ENCODE measurements around the gene SNURF.
"Not testable (repeated sequence)": the region's sequence is repeated elsewhere in the genome, so short reads cannot be mapped to it uniquely, and the experiment has no call there.

Gene SNURF

DNA sequence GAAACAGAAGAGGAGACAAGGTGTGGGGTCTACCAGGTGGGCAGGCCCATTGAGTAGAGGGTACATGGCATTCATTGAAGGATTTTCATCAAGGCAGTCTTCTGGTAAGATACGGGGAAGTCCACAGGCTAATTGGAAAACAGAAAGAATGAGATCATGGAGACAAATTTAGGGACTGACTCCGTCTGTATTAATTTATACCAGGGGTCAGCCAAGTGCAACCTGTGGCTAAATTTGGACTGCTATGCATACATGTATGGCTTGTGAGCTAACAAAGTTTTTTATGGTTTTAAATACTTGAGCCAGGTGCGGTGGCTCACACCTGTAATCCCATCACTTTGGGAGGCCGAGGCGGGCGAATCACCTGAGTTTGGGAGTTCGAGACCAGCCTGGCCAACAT lies 21.1 kb upstream of the SNURF start:
- TF ChIP-seq, protein P1, sequence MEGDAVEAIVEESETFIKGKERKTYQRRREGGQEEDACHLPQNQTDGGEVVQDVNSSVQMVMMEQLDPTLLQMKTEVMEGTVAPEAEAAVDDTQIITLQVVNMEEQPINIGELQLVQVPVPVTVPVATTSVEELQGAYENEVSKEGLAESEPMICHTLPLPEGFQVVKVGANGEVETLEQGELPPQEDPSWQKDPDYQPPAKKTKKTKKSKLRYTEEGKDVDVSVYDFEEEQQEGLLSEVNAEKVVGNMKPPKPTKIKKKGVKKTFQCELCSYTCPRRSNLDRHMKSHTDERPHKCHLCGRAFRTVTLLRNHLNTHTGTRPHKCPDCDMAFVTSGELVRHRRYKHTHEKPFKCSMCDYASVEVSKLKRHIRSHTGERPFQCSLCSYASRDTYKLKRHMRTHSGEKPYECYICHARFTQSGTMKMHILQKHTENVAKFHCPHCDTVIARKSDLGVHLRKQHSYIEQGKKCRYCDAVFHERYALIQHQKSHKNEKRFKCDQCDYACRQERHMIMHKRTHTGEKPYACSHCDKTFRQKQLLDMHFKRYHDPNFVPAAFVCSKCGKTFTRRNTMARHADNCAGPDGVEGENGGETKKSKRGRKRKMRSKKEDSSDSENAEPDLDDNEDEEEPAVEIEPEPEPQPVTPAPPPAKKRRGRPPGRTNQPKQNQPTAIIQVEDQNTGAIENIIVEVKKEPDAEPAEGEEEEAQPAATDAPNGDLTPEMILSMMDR (conservative IDR thresholded peaks at IDR 0.05; ENCODE audit: control insufficient read depth, insufficient read depth, low read depth, low read length): no peak
- no peak overlapping the region for H3K4me3 ChIP-seq (ENCODE audit: control insufficient read depth, low read depth, low read length)
- DNase-seq (ENCODE audit: low read depth): no peak

DNA sequence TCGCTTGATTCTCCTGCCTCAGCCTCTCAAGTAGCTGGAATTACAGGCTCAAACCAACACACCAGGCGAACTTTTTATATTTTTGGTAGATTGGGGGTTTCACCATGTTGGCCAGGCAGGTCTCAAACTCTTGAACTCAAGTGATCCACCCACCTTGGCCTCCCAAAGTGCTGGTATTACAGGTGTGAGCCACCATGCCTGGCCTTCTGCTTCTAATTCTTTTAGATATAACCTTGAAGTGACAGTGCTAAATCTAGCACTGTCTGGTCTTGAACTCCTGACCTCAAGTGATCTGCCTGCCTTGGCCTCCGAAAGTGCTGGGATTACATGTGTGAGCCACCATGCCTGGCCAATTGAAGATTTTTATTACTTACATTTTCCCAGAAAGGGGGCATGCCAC lies 16.6 kb upstream of the SNURF start:
- DNase-seq (ENCODE audit: low read depth); H3K4me3 ChIP-seq (ENCODE audit: control insufficient read depth, low read depth, low read length): not testable (repeated sequence)

DNA sequence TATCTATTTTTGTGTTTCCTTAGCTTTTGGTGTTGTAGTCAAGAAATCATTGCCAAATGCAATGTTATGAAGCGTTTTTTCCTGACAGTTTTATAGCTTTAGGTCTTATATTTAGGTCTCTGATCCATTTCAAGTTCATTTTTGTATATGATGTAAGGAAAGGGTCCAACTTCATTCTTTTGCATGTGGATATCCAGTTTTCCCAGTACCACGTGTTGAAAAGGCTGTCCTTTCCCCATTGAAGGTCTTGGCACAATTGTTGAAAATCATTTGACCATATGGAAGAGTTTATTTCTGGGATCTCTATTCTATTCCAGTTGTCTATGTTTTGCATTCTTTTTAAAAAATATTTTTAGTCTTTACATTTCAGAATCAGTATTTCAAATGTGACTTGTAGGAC lies 14.6 kb upstream of the SNURF start:
- no peak overlapping the region for H3K4me3 ChIP-seq (ENCODE audit: control insufficient read depth, low read depth, low read length)
- TF ChIP-seq, protein P1 (conservative IDR thresholded peaks at IDR 0.05; ENCODE audit: control insufficient read depth, insufficient read depth, low read depth, low read length): no peak
- no peak for DNase-seq (ENCODE audit: low read depth)

DNA sequence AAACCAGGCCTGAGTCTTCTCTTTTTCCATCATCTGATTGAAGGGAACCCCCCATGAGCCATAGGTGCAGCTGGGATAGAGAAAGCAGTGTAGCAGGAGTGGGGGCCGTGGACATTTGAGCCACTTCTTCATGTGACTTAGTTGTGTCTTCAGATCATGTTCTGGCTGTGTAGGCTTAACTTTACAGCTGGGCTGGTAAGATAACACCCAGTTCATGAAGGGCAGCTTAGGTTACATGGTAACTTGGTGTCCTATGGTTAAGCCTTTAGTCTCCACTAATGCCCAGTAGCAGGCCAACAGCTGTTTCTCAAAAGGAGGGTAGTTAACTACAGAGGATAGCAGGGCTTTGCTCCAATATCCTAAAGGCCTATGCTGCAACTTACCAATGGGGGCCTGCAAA lies 11.4 kb upstream of the SNURF start:
- TF ChIP-seq, protein P1 (conservative IDR thresholded peaks at IDR 0.05; ENCODE audit: control insufficient read depth, insufficient read depth, low read depth, low read length): no peak
- no peak for DNase-seq (ENCODE audit: low read depth)
- H3K4me3 ChIP-seq (ENCODE audit: control insufficient read depth, low read depth, low read length): no peak overlapping the region

DNA sequence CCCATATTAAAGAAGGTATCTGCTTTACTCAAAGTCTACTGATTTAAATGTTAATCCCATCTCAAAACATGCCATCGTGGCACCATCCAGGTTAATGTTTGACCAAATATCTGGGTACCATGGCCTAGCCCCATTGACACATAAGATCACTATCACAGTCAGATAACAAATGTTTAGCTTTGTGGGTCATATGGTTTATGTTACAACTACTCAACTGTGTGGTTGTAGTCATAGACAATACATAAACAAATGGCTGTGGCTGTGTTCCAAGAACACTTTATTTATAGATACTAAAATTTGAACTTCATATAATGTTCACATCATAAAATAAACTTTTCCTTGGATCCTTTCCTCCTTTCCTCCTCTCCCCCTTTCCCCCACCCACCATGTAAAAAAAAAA lies 9.8 kb upstream of the SNURF start:
- TF ChIP-seq, protein P1 (conservative IDR thresholded peaks at IDR 0.05; ENCODE audit: control insufficient read depth, insufficient read depth, low read depth, low read length): no peak
- no peak for DNase-seq (ENCODE audit: low read depth)
- no peak overlapping the region for H3K4me3 ChIP-seq (ENCODE audit: control insufficient read depth, low read depth, low read length)

DNA sequence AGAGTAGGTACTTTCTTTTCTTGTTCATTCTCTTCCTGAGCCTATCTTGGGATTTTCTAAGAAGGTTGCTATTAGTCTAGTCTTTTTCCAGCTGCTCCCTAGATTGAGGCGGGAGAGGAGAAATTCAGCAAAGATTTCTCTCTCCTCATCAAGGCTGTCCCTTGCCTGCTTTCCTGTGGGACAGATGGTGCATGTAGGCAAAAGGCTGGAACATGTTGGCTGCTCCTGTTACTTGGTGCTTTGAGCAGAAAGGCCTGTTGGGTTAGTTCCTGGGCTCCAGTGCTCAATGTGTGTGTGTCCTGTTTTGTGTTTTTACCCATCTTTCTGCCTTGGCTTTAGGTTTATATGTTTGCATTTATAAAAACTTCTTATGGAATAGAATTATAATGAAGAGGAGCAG lies 9.1 kb upstream of the SNURF start:
- TF ChIP-seq, protein P1 (conservative IDR thresholded peaks at IDR 0.05; ENCODE audit: control insufficient read depth, insufficient read depth, low read depth, low read length): no peak
- H3K4me3 ChIP-seq (ENCODE audit: control insufficient read depth, low read depth, low read length): no peak overlapping the region
- DNase-seq (ENCODE audit: low read depth): no peak

DNA sequence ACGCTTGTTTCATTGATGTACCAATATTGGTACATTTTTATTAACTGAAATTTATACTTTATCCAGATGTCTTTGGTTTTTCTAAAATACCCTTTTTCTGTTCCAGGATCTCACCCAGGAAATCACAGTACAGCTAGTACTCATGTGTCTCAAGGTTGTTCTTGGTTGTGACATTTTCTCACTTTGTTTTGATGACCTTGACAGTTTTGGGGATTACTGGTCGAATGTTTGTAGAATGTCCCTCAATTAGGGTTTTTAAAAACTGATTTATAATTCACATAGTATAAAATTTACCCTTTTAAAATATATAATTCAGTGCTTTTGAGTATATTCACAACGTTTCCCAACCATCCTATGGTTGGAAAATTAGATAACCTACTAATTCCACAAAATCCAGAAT lies 6.3 kb upstream of the SNURF start:
- no peak for DNase-seq (ENCODE audit: low read depth)
- no peak overlapping the region for H3K4me3 ChIP-seq (ENCODE audit: control insufficient read depth, low read depth, low read length)
- TF ChIP-seq, protein P1 (conservative IDR thresholded peaks at IDR 0.05; ENCODE audit: control insufficient read depth, insufficient read depth, low read depth, low read length): no peak
